HEK293 (cell line): Measurements from ENCODE around the gene CEACAM19.

Source experiments
- CTCF ChIA-PET: fragments of 350-600 bp; formaldehyde crosslinking; extraction: SDS; loops from one replicate; lab custom pipeline; 2021; ENCODE audit warnings: antibody characterized with exemption; lab: Yijun Ruan, JAX
- POLR2A ChIA-PET: fragments of 300-600 bp; formaldehyde crosslinking; extraction: SDS; loops from one replicate; lab custom pipeline; 2020; ENCODE audit warnings: antibody characterized with exemption, inconsistent platforms; lab: Yijun Ruan, JAX
- H3K27ac ChIP-seq: fragments of 200-500 bp; sonication (Bioruptor generic); 2 replicates; pipeline ENCODE4 v1.5.1; 2014; ENCODE audit warnings: low read depth, low read length, control low read depth, inconsistent platforms; ENCODE audit errors: extremely low read depth
- H3K36me3 ChIP-seq, 2 experiments: fragments of 200-500 bp in 1 of 2; sonication (Bioruptor generic) in 1 of 2; 1 replicate in 1 of 2; 2 replicates in 1 of 2; pipeline ENCODE4 v1.5.1; 2014 to 2017; ENCODE audit warnings: inconsistent platforms in 2 of 2, low read length in 2 of 2; ENCODE audit not compliant: control insufficient read depth in 2 of 2, insufficient read depth in 1 of 2
- H3K4me1 ChIP-seq: fragments of 200-500 bp; sonication (Bioruptor generic); 2 replicates; pipeline ENCODE4 v1.5.1; 2014; ENCODE audit warnings: mild to moderate bottlenecking, low read length, inconsistent platforms; ENCODE audit not compliant: control insufficient read depth, insufficient read depth
- H3K4me3 ChIP-seq: 2 replicates; pipeline ENCODE4 v1.5.1; 2011; ENCODE audit warnings: low read depth, mild to moderate bottlenecking, control low read depth, low read length, moderate library complexity
- H3K9me3 ChIP-seq: fragments of 200-500 bp; sonication (Bioruptor generic); 2 replicates; pipeline ENCODE4 v1.5.1; 2014; ENCODE audit warnings: low read depth, low read length, inconsistent platforms; ENCODE audit not compliant: control insufficient read depth, insufficient read depth
- BCL11B ChIP-seq: fragments of 450-650 bp; formaldehyde crosslinking; IDR thresholded peaks from 2 replicates; pipeline ENCODE4 v1.5.1; 2016; ENCODE audit warnings: low read depth, missing biosample characterization, missing genetic modification characterization
- MZF1 ChIP-seq: fragments of 450-650 bp; formaldehyde crosslinking; IDR thresholded peaks from 2 replicates; pipeline ENCODE4 v1.5.1; 2017; ENCODE audit warnings: missing biosample characterization, missing genetic modification characterization, borderline replicate concordance
- TCF7L2 ChIP-seq: IDR thresholded peaks from 2 replicates; pipeline ENCODE4 v1.6.1; 2011; ENCODE audit warnings: low read depth, mild to moderate bottlenecking, inconsistent platforms, low read length, moderate library complexity, borderline replicate concordance
- ZBTB48 ChIP-seq: fragments of 450-650 bp; formaldehyde crosslinking; IDR thresholded peaks from 2 replicates; pipeline ENCODE4 v1.5.1; 2016; ENCODE audit warnings: missing biosample characterization, missing genetic modification characterization
- ZFP37 ChIP-seq: fragments of 450-650 bp; formaldehyde crosslinking; IDR thresholded peaks from 2 replicates; pipeline ENCODE4 v1.5.1; 2016; ENCODE audit warnings: missing biosample characterization, missing genetic modification characterization
- ZFP69B ChIP-seq: fragments of 450-650 bp; formaldehyde crosslinking; IDR thresholded peaks from 2 replicates; pipeline ENCODE4 v1.5.1; 2016; ENCODE audit warnings: missing biosample characterization, missing genetic modification characterization
- ZNF155 ChIP-seq: fragments of 450-650 bp; formaldehyde crosslinking; IDR thresholded peaks from 2 replicates; pipeline ENCODE4 v1.5.1; 2016; ENCODE audit warnings: missing biosample characterization, missing genetic modification characterization
- ZNF16 ChIP-seq: fragments of 450-650 bp; formaldehyde crosslinking; IDR thresholded peaks from 2 replicates; pipeline ENCODE4 v1.5.1; 2016; ENCODE audit warnings: low read depth, missing biosample characterization, missing genetic modification characterization
- ZNF23 ChIP-seq: fragments of 450-650 bp; formaldehyde crosslinking; IDR thresholded peaks from 2 replicates; pipeline ENCODE4 v1.5.1; 2016; ENCODE audit warnings: missing biosample characterization, missing genetic modification characterization, borderline replicate concordance
- ZNF239 ChIP-seq: fragments of 450-650 bp; formaldehyde crosslinking; IDR thresholded peaks from 2 replicates; pipeline ENCODE4 v1.5.1; 2016; ENCODE audit warnings: missing biosample characterization, missing genetic modification characterization
- ZNF558 ChIP-seq: fragments of 450-650 bp; formaldehyde crosslinking; IDR thresholded peaks from 2 replicates; pipeline ENCODE4 v1.5.1; 2016; ENCODE audit warnings: missing biosample characterization, missing genetic modification characterization
- ZNF561 ChIP-seq: fragments of 450-650 bp; IDR thresholded peaks from 2 replicates; pipeline ENCODE4 v1.5.1; 2018; ENCODE audit warnings: missing biosample characterization, missing genetic modification characterization, borderline replicate concordance
- ZNF596 ChIP-seq: fragments of 450-650 bp; IDR thresholded peaks from 2 replicates; pipeline ENCODE4 v1.5.0; 2018; ENCODE audit warnings: missing biosample characterization, mild to moderate bottlenecking, missing genetic modification characterization, moderate library complexity
- ZNF623 ChIP-seq: fragments of 450-650 bp; formaldehyde crosslinking; IDR thresholded peaks from 2 replicates; pipeline ENCODE4 v1.5.1; 2016; ENCODE audit warnings: missing biosample characterization, missing genetic modification characterization
- ZNF629 ChIP-seq: fragments of 450-650 bp; formaldehyde crosslinking; IDR thresholded peaks from 2 replicates; pipeline ENCODE4 v1.5.1; 2017; ENCODE audit warnings: missing biosample characterization, missing genetic modification characterization
- TF ChIP-seq, protein P1 (sequence below): fragments of 450-650 bp; formaldehyde crosslinking; IDR thresholded peaks from 2 replicates; pipeline ENCODE4 v1.5.1; 2016; ENCODE audit warnings: missing biosample characterization, missing genetic modification characterization
- TF ChIP-seq, protein P2 (sequence below): fragments of 450-650 bp; formaldehyde crosslinking; IDR thresholded peaks from 2 replicates; pipeline ENCODE4 v1.5.1; 2016; ENCODE audit warnings: missing biosample characterization, missing genetic modification characterization
- TF ChIP-seq, protein P3 (sequence below): fragments of 450-650 bp; formaldehyde crosslinking; IDR thresholded peaks from 2 replicates; pipeline ENCODE4 v1.5.1; 2016; ENCODE audit warnings: missing biosample characterization, missing genetic modification characterization

The CEACAM19 gene

GRCh38 chr19:44677019-44677811, 5.9 kb downstream of the CEACAM19 start (continued):
- TF ChIP-seq, protein P1, sequence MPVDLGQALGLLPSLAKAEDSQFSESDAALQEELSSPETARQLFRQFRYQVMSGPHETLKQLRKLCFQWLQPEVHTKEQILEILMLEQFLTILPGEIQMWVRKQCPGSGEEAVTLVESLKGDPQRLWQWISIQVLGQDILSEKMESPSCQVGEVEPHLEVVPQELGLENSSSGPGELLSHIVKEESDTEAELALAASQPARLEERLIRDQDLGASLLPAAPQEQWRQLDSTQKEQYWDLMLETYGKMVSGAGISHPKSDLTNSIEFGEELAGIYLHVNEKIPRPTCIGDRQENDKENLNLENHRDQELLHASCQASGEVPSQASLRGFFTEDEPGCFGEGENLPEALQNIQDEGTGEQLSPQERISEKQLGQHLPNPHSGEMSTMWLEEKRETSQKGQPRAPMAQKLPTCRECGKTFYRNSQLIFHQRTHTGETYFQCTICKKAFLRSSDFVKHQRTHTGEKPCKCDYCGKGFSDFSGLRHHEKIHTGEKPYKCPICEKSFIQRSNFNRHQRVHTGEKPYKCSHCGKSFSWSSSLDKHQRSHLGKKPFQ (tag by site-specific recombination), result no peak
- no peak for TF ChIP-seq ZNF23
- TF ChIP-seq ZNF629 (tag by site-specific recombination), result peak; percentile 41; the same call in 1 of the 2 replicates
- peak; percentile 59 for TF ChIP-seq MZF1
- 0 out of 2 replicates have a peak, but pooled peaks have one; percentile 30 for TF ChIP-seq BCL11B
- 0 out of 2 replicates have a peak, but pooled peaks have one; percentile 24 for TF ChIP-seq ZNF623 (tag by site-specific recombination)
- TF ChIP-seq ZBTB48, result peak; percentile 61
- TF ChIP-seq ZNF561 (tag by site-specific recombination), result no peak
- 0 out of 2 replicates have a peak, but pooled peaks have one; percentile 4 for TF ChIP-seq ZNF239
- TF ChIP-seq ZFP69B (tag by site-specific recombination), result peak; percentile 23; the same call in 1 of the 2 replicates
- peak; percentile 95 for TF ChIP-seq ZNF596 (tag by site-specific recombination)
- TF ChIP-seq, all 188 proteins: peak for 26

DNA sequence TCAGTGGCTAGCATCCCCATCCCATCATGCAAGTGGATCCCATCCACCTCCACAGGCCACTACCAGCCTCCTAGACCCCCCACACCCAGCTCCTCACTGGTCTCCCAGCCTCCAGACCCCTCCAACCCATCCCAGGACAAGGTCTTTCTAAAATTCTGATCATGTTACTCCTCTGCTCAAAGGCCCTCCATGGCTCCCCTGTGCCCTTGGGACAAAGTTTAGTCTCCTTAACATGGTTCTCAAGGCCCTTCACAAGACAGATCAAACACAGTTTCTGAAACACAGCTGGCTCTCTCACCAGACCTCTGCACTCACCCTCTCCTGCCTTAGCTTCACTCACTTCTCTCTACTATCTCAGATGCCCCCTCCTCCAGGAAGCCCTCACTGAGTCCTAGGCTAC, 9.3 kb downstream of the CEACAM19 start:
- H3K9me3 ChIP-seq, result no peaks in the 10 kb centered on the region
- H3K27ac ChIP-seq, result no peak overlapping the region
- H3K4me3 ChIP-seq, result no peak overlapping the region
- 0 out of 2 replicates have a peak, but pooled peaks cover 5% of the 10 kb centered on the region for H3K4me1 ChIP-seq
- H3K36me3 ChIP-seq, result peaks cover 0 to 7% of the 10 kb centered on the region in 2 experiments; a peak in 1 of 3 replicates
- peak; percentile 75 for TF ChIP-seq ZNF16 (tag by site-specific recombination)
- no peak for TF ChIP-seq ZFP37
- POLR2A ChIA-PET, result no interaction called here
- CTCF ChIA-PET, result interaction anchor here (0.6 to 1.2 kb wide), 3 partner anchors 23 to 110 kb away, joined by 3 to 6 read pairs (median 3); no protein-coding TSS in a partner anchor

DNA sequence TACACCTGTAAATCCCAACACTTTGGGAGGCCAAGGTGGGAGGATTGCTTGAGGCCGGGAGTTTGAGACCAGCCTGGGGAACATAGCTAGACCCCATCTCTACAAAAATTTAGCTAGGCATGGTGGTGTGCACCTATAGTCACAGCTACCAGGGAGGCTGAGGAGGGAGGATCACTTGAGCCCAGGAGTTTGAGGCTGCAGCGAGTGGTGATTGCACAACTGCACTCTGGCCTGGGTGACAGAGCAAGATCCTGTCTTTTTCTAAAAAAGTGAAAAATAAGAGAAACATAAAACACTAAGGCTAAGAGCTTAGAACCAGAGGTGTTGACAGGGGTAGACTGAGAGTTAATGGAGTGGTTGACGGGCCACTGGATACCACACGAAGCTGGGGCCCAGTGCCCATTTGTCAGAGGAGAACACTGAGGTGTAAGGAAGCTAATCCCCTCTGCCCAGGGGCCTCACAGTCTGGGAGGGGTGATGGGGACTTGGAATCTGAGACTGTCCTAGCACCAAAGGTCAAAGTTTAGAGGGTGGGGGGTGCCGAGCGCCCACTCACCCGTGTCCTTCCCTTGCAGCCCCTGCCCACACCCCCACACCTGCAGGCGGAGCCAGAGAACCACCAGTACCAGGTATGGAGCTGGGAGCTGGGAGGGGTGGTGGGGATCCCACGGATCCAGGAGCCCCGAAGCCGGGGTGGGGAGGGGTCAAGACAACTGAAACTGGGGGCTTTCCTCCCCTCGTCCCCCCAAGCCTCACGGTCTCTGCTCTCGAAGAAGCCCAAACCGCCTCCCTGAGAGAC, 10.9 kb downstream of the CEACAM19 start:
- H3K27ac ChIP-seq, result no peak overlapping the region
- TF ChIP-seq TCF7L2, result no peak
- TF ChIP-seq ZNF558 (tag by site-specific recombination), result no peak
- TF ChIP-seq, protein P2, sequence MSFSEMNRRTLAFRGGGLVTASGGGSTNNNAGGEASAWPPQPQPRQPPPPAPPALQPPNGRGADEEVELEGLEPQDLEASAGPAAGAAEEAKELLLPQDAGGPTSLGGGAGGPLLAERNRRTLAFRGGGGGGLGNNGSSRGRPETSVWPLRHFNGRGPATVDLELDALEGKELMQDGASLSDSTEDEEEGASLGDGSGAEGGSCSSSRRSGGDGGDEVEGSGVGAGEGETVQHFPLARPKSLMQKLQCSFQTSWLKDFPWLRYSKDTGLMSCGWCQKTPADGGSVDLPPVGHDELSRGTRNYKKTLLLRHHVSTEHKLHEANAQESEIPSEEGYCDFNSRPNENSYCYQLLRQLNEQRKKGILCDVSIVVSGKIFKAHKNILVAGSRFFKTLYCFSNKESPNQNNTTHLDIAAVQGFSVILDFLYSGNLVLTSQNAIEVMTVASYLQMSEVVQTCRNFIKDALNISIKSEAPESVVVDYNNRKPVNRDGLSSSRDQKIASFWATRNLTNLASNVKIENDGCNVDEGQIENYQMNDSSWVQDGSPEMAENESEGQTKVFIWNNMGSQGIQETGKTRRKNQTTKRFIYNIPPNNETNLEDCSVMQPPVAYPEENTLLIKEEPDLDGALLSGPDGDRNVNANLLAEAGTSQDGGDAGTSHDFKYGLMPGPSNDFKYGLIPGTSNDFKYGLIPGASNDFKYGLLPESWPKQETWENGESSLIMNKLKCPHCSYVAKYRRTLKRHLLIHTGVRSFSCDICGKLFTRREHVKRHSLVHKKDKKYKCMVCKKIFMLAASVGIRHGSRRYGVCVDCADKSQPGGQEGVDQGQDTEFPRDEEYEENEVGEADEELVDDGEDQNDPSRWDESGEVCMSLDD, result no peak
- TF ChIP-seq, protein P3, sequence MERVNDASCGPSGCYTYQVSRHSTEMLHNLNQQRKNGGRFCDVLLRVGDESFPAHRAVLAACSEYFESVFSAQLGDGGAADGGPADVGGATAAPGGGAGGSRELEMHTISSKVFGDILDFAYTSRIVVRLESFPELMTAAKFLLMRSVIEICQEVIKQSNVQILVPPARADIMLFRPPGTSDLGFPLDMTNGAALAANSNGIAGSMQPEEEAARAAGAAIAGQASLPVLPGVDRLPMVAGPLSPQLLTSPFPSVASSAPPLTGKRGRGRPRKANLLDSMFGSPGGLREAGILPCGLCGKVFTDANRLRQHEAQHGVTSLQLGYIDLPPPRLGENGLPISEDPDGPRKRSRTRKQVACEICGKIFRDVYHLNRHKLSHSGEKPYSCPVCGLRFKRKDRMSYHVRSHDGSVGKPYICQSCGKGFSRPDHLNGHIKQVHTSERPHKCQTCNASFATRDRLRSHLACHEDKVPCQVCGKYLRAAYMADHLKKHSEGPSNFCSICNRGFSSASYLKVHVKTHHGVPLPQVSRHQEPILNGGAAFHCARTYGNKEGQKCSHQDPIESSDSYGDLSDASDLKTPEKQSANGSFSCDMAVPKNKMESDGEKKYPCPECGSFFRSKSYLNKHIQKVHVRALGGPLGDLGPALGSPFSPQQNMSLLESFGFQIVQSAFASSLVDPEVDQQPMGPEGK (tag by site-specific recombination), result no peak
- no peak for TF ChIP-seq ZNF155 (tag by site-specific recombination)
- 0 out of 2 replicates have a peak, but pooled peaks cover 3% of the 10 kb centered on the region for H3K4me1 ChIP-seq
- ChIA-PET POLR2A (interaction anchor here (0.6 kb wide), 1 partner anchor 72 kb away, joined by 3 read pairs; no protein-coding TSS in a partner anchor), CTCF (interaction anchor here (0.7 to 1.0 kb wide), 2 partner anchors 41 to 105 kb away, joined by 3 read pairs; no protein-coding TSS in a partner anchor)
- no peaks in the 10 kb centered on the region for H3K9me3 ChIP-seq
- H3K4me3 ChIP-seq, result no peak overlapping the region
- peaks cover 0 to 7% of the 10 kb centered on the region in 2 experiments; a peak in 1 of 3 replicates for H3K36me3 ChIP-seq
